Keratinocyte (primary cell): Measurements from ENCODE around the gene DMD. TPM values are rescaled to one million over a fixed set of nuclear protein-coding genes. Genes with fewer than 3 reads are reported as not detected.

Experiments used
- DNase-seq: peaks from one replicate; pipeline ENCODE4 v3.0.0-alpha.2; 2011; ENCODE audit warnings: low read depth, missing footprints, low spot score
- FAIRE-seq: peaks from 2 replicates; lab custom pipeline; 2011; peaks lifted over from hg19 to GRCh38; lab: Jason Lieb, UNC
- H2AFZ ChIP-seq: 2 replicates; pipeline ENCODE4 v1.6.0; 2012; ENCODE audit warnings: low read length, control low read depth, inconsistent platforms; ENCODE audit not compliant: control insufficient read depth
- H3K27ac ChIP-seq: 2 replicates; pipeline ENCODE4 v1.5.1; 2011; ENCODE audit warnings: low read length; ENCODE audit not compliant: control insufficient read depth, insufficient read depth
- H3K27me3 ChIP-seq: 3 replicates; pipeline ENCODE4 v1.6.0; 2011; ENCODE audit warnings: low read length; ENCODE audit not compliant: control insufficient read depth, insufficient read depth; ENCODE audit errors: extremely low read depth
- H3K36me3 ChIP-seq, 2 experiments: 2 replicates in 1 of 2; 3 replicates in 1 of 2; pipeline ENCODE4 v1.5.1; 2011; ENCODE audit warnings: low read length in 2 of 2, mild to moderate bottlenecking in 1 of 2; ENCODE audit not compliant: control insufficient read depth in 2 of 2, insufficient read depth in 2 of 2; ENCODE audit errors: extremely low read depth in 1 of 2
- H3K4me1 ChIP-seq: 3 replicates; pipeline ENCODE4 v1.5.1; 2011; ENCODE audit warnings: low read length; ENCODE audit not compliant: control insufficient read depth, insufficient read depth; ENCODE audit errors: extremely low read depth
- H3K4me2 ChIP-seq: 3 replicates; pipeline ENCODE4 v1.6.0; 2011; ENCODE audit warnings: low read depth, low read length; ENCODE audit not compliant: control insufficient read depth, insufficient read depth; ENCODE audit errors: extremely low read depth
- H3K4me3 ChIP-seq, 3 experiments: fragments of 200-600 bp in 1 of 3; sonication (generic) in 1 of 3; 2 replicates in 2 of 3; 3 replicates in 1 of 3; pipeline ENCODE4 v1.5.1; 2011 to 2016; ENCODE audit warnings: low read length in 3 of 3, mild to moderate bottlenecking in 3 of 3, control low read depth in 2 of 3, inconsistent platforms in 1 of 3, low read depth in 1 of 3, mixed read lengths in 1 of 3, mixed run types in 1 of 3, moderate library complexity in 1 of 3; ENCODE audit not compliant: control insufficient read depth in 2 of 3, insufficient read depth in 2 of 3; ENCODE audit errors: extremely low read depth in 1 of 3
- H3K79me2 ChIP-seq: 2 replicates; pipeline ENCODE4 v1.6.0; 2012; ENCODE audit warnings: low read length; ENCODE audit not compliant: control insufficient read depth, insufficient read depth
- H3K9ac ChIP-seq: 3 replicates; pipeline ENCODE4 v1.6.0; 2011; ENCODE audit warnings: low read length; ENCODE audit not compliant: control insufficient read depth, insufficient read depth; ENCODE audit errors: extremely low read depth
- H3K9me1 ChIP-seq: 3 replicates; pipeline ENCODE4 v1.6.0; 2011; ENCODE audit warnings: low read length; ENCODE audit not compliant: control insufficient read depth, insufficient read depth; ENCODE audit errors: extremely low read depth
- H3K9me3 ChIP-seq: 2 replicates; pipeline ENCODE4 v1.5.1; 2012; ENCODE audit warnings: low read depth, low read length; ENCODE audit not compliant: control insufficient read depth
- H4K20me1 ChIP-seq: 3 replicates; pipeline ENCODE4 v1.6.0; 2011; ENCODE audit warnings: low read length; ENCODE audit not compliant: control insufficient read depth, insufficient read depth; ENCODE audit errors: extremely low read depth
- EZH2 ChIP-seq: IDR thresholded peaks from one replicate; pipeline ENCODE4 v1.6.1; 2012; ENCODE audit warnings: inconsistent platforms, mild to moderate bottlenecking, low read length, moderate library complexity
- dilution Hi-C: fragments of 300-500 bp; cut with MboI; formaldehyde crosslinking; loops from one replicate; pipeline ENCODE4 v1.7.0; 2020; ENCODE audit warnings: low sequenced_read_pairs; ENCODE audit not compliant: extremely low pct_ligation_motif_present
- polyA plus RNA-seq, 5 experiments: library from polyadenylated mRNA; depleted of rRNA in 3 of 5; stranded (reverse) in 3 of 5; stranded (forward) in 1 of 5; unstranded in 1 of 5; fragments of >200 nt; gene quantifications; 1 replicate in 1 of 5; 2 replicates in 3 of 5; 3 replicates in 1 of 5; pipeline versions ENCODE4 v1.2.1 to v1.2.3, GENCODE V29; 2011 to 2012; ENCODE audit warnings: missing spikeins in 2 of 5, low read depth in 1 of 5, low replicate concordance in 1 of 5
- TF ChIP-seq, protein P1 (sequence below), 3 experiments: IDR thresholded peaks in 1 of 3; conservative IDR thresholded peaks in 1 of 3; optimal IDR thresholded peaks in 1 of 3; 2 replicates in 2 of 3; 3 replicates in 1 of 3; pipeline versions ENCODE3 to v1.5.1; 2011; ENCODE audit warnings: low read length in 3 of 3, mild to moderate bottlenecking in 3 of 3, moderate library complexity in 2 of 3, control low read depth in 1 of 3, inconsistent platforms in 1 of 3; ENCODE audit not compliant: insufficient read depth in 2 of 3; ENCODE audit errors: extremely low read depth in 1 of 3

Gene DMD
- polyA plus RNA-seq, 1 donor (not counting 4 experiments of a cell fraction or from before 2014, with no cell fraction given) = 8.9 TPM

DNA sequence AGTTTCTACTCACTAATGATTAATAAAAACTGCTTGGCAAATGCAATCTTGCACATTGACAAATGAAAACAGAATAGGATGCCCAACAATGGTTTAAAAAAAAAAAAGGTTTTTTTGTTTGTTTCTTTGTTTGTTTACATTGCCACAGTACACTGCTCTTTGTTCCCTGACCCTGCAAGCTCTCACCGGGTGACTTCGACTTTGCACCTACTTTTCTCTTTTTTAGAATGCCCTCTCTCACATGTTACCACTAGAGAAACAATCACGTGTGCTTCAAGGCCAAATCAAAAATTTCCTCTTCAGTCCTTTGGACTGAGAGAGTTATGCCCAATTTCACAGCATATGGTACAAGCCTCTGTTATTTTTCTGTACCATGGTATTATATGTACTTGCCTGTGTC lies 101.5 kb downstream of the DMD start:
- Histone ChIP-seq H3K4me1 (no peaks in the 10 kb centered on the region), H2AFZ (no peak overlapping the region), H3K9me1 (no peaks in the 10 kb centered on the region), H4K20me1 (no peaks in the 10 kb centered on the region), H3K27me3 (no peaks in the 10 kb centered on the region), H3K4me3 (no peak overlapping the region), H3K9me3 (no peaks in the 10 kb centered on the region), H3K27ac (no peak overlapping the region), H3K4me2 (no peak overlapping the region), H3K36me3 (no peaks in the 10 kb centered on the region), H3K9ac (no peak overlapping the region), H3K79me2 (no peaks in the 10 kb centered on the region)
- no peak for FAIRE-seq
- dilution Hi-C loops = no loop called here
- TF ChIP-seq EZH2 = no peak
- TF ChIP-seq, protein P1, sequence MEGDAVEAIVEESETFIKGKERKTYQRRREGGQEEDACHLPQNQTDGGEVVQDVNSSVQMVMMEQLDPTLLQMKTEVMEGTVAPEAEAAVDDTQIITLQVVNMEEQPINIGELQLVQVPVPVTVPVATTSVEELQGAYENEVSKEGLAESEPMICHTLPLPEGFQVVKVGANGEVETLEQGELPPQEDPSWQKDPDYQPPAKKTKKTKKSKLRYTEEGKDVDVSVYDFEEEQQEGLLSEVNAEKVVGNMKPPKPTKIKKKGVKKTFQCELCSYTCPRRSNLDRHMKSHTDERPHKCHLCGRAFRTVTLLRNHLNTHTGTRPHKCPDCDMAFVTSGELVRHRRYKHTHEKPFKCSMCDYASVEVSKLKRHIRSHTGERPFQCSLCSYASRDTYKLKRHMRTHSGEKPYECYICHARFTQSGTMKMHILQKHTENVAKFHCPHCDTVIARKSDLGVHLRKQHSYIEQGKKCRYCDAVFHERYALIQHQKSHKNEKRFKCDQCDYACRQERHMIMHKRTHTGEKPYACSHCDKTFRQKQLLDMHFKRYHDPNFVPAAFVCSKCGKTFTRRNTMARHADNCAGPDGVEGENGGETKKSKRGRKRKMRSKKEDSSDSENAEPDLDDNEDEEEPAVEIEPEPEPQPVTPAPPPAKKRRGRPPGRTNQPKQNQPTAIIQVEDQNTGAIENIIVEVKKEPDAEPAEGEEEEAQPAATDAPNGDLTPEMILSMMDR (optimal IDR thresholded peaks at IDR 0.05 in 1 of 3, IDR thresholded peaks at IDR 0.05 in 1 of 3, conservative IDR thresholded peaks at IDR 0.05 in 1 of 3; ENCODE audit: extremely low read depth in 1 of 3, insufficient read depth in 2 of 3, low read length in 3 of 3) = no peak
- DNase-seq = no peak

DNA sequence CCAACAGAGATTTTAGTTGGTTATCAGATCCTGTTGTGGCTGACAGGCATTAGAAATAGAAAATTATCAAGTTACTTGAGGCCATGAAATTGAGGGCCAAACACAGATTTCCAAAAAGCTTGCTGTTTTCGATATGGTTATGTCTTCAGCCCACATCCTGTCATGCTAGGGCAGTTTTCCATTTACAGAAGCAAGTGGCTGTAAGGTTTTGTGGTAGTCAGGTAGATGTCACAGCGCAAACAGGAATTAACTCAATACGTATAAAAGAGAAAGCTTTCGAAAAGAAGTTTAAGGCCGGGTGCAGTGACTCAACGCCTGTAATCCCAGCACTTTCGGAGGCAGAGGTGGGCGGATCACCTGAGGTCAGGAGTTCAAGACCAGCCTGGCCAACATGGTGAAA lies 104.6 kb downstream of the DMD start:
- H3K36me3 ChIP-seq = no peaks in the 10 kb centered on the region
- dilution Hi-C loops = no loop called here
- no peaks in the 10 kb centered on the region for H3K79me2 ChIP-seq
- DNase-seq = no peak
- TF ChIP-seq, protein P1 (optimal IDR thresholded peaks at IDR 0.05 in 1 of 3, IDR thresholded peaks at IDR 0.05 in 1 of 3, conservative IDR thresholded peaks at IDR 0.05 in 1 of 3; ENCODE audit: extremely low read depth in 1 of 3, insufficient read depth in 2 of 3, low read length in 3 of 3) = no peak
- TF ChIP-seq EZH2 = no peak
- H3K4me1 ChIP-seq = no peaks in the 10 kb centered on the region
- H3K4me3 ChIP-seq = no peak overlapping the region
- no peaks in the 10 kb centered on the region for H3K9me3 ChIP-seq
- no peaks in the 10 kb centered on the region for H3K9me1 ChIP-seq
- H3K9ac ChIP-seq = no peak overlapping the region
- FAIRE-seq = no peak
- no peaks in the 10 kb centered on the region for H4K20me1 ChIP-seq
- no peak overlapping the region for H3K27ac ChIP-seq
- H2AFZ ChIP-seq = no peak overlapping the region
- H3K27me3 ChIP-seq = no peaks in the 10 kb centered on the region
- H3K4me2 ChIP-seq = no peak overlapping the region
